ENCODE measurements around the gene FAM174C.
"Not testable (repeated sequence)": the region's sequence is repeated elsewhere in the genome, so short reads cannot be mapped to it uniquely, and the experiment has no call there.

FAM174C gene

DNA sequence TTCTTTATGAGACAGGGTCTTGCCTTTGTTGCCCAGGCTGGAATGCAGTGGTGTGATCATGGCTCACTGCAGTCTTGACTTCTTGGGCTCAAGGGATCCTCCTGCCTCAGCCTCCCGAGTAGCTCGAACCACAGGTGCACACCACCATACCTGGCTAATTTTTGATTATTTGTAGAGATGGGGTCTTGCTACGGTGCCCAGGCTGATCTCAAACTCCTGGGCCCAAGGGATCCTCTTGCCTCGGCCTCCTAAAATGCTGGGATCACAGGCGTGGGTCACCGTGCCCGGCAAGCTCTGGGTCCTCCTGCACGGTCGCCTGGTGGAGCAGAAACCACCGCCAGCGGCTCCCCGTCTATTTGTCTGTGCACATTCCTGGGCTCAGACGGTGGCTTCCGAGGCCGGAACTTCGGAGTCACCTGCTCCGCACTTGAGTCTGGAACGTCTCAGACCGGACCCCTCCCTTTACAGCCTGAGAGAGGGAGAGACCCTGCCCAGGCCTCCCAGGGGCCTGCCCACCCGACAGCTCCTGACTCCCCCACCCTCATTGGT lies 32.5 kb downstream of the FAM174C start:
- no peak for DNase-seq

GRCh38 chr19:1308718-1309117 lies 33.4 kb downstream of the FAM174C start:
- no peak for DNase-seq

DNA sequence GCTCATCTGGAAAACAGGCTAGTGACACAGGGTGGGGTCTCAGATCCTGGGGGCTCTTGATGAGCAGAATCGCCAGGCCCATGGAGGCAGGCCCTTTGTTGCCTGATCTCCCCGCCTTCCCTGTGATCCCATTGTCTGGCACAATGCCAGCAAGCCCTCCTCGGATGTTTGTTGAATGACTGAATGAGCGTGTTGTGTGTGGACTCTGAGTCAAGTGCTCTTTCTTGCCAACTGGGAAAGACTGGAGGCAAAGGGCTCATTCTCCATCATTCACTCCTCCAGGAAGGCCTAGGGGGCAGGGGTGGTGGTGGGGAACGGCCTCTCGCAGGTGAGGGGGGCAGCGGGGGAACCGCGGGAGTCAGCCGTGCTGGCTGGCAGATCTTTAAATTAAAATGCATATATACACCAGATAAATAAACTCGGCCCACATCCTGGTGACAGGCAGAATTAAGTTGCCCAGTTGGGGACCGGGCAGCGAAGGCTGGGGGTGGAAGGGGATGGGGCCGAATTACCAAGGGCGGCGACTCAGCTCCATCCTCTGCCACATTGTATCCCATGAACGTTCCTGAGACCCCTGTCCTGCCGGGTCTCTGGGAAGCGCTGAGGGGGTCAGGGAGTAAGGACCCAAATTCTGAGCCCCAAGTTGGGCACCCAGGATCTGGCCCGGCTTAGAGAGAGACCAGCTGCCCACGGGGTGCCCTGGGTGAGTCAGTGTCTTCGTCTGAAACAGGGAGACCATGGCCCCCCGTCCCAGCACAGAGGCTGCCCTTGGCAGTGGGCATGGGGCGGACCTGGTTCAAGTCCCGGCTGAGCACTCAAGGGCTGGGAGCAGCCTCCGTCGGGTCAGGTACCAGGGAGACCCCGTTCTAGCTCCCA lies 34.9 kb downstream of the FAM174C start:
- DNase-seq, result no peak

DNA sequence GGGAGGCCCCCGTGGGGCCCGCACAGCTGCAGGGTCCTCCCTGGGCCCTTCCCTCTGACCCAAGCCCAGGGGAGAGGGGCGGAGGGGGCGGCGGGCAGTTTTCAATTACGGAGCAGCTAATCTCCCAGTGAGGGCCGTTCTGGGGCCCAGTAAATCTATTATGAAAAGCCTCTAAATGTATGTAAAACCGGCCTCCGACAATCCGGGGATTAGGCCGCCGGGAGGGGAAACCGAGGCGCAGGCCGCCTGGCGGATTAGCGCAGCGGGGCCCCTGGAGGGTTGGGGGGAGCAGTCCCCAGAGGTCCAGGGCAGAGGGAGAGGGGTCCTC lies 35.5 kb downstream of the FAM174C start:
- no peak for DNase-seq

DNA sequence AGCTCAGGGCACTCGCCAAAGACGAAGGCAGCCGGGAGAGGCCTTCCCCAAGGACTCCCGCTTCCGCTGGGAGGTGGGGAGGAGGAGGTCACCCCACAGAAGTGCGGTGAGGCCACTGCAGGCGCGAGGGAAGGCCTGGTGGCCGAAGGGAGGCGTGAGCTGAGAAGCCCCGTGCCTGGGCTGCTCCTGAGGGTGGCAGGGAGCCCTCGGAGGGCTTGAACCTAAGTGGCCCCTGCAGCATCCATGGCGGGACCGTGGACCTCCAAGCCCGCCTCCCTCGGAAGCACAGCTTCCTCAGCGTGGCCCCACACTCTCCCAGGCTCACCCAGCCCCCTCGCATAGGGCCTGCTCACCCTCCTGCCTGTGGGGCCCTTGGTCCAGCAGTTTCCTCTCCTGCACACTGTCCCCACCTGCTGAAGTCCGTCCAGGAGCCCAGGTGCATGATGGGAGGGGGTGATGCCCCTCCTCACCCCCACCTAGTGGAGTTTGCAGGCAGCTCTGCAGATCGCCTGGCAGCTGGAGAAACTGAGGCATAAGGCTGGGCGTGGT lies 36.3 kb downstream of the FAM174C start:
- no peak for DNase-seq

DNA sequence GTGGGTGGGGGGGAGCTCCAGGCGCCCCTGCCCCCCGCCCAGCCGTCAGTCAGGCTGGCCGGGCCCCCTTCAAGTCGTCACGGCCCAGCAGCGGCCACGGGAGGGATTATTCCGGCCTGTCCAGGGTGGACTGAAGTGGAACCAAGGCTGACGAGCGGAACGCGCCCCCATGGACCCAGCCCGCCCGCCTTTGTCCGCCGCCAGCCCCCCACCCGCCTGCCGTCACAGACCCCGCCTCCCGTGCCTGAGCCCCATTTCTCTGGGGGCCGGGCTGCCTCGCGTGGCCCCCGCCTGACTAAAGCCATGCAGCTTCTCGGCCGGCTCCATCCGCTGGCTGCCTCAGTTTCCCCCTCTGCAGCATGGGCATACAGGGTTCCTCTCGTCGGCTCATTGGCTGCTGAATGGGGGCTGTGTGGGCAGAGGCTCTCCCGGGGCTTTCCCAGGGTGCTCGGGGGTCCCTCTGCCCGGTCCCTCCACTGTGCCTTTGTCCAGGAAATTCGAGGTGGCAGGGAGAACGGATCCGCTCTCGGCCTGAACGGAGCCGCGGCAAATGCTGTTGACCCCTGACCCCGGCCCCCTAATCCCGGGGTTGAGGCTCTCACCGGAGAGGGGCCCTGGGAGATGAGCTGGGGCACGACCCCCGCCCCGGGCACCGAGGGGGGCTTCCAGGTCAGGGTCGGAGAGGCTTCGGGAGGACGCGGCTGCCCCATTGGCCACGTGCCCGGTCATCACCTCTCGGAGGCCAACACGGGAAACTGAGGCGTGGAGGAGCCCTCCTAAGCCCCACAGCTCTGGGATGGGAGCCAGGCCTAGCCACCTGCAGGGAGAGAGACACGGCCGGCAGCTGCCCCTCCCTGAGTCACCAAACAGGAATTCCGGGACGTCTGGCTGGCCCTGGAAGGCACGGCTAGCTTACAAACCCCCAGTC lies 37.7 kb downstream of the FAM174C start:
- DNase-seq, result no peak

DNA sequence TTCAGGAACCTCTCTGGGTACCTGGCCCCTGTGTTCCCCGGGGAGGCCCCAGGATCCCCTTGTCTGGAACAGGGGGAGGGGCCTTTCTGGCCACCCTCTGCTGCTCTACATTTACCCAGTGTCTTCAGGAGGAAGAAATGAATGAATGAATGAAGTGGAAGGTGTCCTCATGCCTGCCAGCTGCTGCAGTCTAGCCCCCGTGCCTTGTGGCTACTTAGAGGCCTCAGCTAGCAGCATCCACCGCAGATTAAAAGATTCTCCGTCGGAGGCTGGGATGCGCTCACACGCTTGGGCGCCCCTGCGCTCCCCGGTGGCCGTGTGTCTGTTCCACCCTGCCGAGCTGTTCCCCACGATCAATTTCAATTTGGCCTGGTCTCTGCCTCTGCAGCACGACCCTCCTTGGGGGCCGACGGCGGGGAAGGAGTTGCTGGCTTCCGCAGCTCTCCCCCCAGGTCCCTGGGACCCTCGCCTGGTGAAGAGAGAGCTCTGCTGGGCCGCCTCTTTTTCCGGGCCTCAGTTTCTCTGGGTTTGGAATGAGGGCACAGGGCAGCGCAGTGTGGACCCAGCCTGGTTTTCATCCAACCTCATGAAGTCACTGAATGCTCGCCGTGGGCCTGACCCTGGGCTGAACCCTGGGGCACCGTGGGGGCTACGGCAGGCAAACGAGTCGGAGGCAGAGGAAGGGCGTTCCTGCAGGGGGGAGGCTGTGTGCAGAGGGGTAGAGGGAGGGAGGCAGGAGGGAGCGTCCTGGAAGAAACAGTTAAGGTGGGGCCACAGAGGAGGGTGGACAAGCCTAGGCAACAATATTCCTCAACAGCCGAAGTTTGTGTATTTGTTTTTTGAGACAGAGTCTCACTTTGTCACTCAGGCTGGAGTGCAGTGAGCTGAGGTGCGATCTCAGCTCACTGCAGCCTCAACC lies 38.6 kb downstream of the FAM174C start:
- DNase-seq, result no peak

DNA sequence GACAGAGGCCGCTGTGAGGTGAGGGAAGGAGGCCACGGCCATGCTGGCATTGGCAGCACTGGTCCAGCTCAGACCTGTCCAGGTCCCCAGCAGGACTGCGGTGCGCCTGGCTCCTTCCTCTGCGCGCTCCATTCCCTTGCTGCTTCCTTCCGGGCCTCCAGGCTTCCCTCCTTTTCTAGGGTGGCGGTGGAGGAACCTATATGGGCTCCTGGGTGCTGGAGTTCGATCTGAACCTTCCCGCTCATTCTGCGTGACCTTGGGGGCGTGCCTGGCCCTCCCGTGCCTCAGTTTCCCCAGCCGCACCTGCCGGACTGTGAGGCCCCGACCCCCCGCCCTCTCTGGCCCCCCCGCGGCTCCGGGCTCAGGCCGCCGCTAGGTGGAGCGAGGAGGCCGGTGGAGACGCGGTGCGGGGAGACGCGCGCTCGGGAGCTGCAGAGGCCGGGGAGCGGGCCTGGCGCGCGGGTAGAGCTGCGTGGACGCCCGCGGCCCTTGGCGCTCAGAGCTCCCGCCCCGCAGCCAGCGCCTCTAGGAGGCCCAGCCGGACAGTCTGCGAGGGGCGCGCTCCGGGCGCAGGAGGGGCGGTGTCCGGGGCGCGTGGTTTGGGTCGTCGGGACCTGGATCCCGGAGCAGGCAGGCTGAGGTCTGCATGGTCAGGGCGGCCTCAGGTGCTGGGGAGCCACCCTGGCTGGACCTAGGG lies 40.3 kb downstream of the FAM174C start:
- peak; percentile 25 for DNase-seq

- DNase-seq, result no peak
Observed at GRCh38 chr19:1316466-1316865, 41.1 kb downstream of the FAM174C start.

GRCh38 chr19:1317274-1318003 lies 42.1 kb downstream of the FAM174C start:
- DNase-seq, result no peak

GRCh38 chr19:1318678-1319471 lies 43.5 kb downstream of the FAM174C start:
- no peak for DNase-seq

GRCh38 chr19:1320282-1320650 lies 44.9 kb downstream of the FAM174C start:
- DNase-seq, result not testable (repeated sequence)

DNA sequence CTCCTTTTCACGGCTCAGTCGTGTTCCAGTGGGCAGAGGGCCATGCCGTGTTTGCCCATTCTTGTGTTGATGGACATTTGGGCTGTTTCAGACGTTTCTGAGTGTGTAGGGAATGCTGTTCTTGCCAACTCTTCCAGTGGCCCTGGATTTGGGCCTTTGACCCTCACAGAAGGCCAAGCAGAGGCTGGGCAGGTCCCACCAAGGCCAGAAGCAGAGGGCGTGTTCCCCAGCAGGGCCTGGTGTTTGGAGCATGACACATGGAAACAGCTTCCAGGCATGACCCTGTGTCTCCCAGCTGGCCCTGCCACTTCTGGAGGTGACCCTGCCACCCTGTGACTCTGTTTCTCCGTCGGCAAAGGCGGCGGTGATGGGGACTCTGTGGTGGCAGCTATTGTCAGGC lies 46.2 kb downstream of the FAM174C start:
- no peak for DNase-seq

DNA sequence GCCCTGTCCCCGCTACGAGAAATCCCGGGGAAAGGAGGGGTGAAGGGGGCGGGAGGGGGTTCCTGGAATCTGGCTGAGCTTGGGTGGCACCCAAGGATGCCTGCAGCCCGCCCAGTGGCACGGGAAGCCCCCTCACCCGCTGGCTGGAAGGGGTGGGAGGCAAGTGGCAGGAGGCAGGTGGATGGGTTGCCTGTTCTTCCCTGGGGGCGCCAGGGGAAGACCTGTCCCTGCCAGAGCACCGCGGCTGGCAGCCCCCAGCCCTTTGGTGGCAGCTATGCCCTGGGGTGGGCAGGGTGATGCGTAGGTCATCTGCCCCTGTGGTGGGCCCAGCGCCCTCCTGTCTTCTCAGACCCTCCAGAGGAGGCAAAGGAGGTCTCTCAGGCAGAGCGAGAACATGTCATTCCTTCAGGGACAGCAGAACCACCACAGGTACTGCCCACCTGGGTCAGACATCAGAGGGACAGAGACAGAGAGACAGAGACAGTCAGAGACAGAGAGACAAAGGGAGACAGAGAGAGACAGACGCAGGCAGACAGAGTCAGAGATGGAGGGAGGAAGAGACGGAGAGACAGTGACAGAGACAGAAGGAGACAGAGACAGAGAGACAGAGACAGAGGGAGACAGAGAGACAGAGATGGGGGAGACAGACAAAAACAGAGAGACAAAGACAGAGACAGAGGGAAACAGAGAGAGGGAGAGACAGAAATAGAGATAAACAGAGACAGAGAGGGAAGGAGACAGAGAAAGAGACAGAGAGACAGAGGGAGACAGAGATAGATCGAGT lies 47.1 kb downstream of the FAM174C start:
- no peak for DNase-seq

GRCh38 chr19:1324249-1324805 lies 49.0 kb downstream of the FAM174C start:
- no peak for DNase-seq

GRCh38 chr19:1324806-1325567 lies 49.7 kb downstream of the FAM174C start:
- DNase-seq, result peak; percentile 36

- no peak for DNase-seq
Observed at GRCh38 chr19:1325568-1326294, 50.4 kb downstream of the FAM174C start.
